GM18511 (cell line): ENCODE results near the gene MKRN2.
"Not testable (repeated sequence)": the region's sequence is repeated elsewhere in the genome, so short reads cannot be mapped to it uniquely, and the experiment has no call there.

Experiments used
- ATAC-seq: cut with Tn5 transposase; IDR thresholded peaks from one replicate; pipeline ENCODE4 v1.9.1; 2021; ENCODE audit warnings: mild to moderate bottlenecking, moderate library complexity; ENCODE audit not compliant: unreplicated experiment

Gene MKRN2

DNA sequence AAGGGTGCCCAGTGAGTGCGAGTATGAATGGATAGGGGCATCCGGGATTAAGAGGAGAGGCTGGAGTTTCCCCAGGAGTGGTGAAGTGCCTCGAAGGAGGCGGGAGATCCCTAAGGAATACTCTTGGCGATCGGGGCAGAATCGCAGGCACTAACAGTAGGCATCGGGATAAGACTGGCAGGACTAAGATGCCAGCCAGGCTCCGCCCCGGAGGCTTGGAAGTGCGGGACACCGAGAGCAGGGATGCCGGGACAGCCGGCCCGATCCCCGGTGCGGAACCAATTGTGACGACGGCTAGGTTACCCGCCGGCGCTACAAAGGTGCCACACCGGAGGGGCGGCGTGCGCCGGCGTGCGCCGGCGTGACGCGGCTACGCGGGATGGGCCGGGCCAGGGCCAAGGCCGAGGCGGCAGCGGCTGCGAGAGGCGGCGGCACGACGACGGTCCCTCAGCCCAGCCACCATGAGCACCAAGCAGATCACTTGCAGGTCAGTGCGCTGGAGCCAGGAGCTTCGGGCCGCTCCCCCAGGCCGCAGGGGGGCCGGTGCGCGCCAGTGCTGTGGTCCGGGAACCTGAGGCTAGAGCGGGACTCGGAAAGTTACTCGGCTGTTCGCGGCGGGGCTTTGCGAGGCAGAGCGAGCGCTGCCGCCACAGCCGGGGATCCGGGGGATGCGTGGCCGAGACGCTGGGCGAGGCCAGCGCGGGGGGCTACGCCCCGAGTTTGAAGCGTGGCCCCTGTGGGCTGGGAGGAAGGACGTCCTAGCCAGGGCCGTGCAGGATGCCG lies at the start of gene MKRN2:
TSS of gene MKRN2 (plus strand) at position 398 of the 783 bp plus-strand sequence. CDS start at position 462, 64 bp downstream.
- peak; percentile 85 for ATAC-seq

- no peak for ATAC-seq
Observed at GRCh38 chr3:12507591-12508281, 49.2 kb upstream of the MKRN2 start.

GRCh38 chr3:12508291-12508700 lies 48.6 kb upstream of the MKRN2 start:
- ATAC-seq: no peak

DNA sequence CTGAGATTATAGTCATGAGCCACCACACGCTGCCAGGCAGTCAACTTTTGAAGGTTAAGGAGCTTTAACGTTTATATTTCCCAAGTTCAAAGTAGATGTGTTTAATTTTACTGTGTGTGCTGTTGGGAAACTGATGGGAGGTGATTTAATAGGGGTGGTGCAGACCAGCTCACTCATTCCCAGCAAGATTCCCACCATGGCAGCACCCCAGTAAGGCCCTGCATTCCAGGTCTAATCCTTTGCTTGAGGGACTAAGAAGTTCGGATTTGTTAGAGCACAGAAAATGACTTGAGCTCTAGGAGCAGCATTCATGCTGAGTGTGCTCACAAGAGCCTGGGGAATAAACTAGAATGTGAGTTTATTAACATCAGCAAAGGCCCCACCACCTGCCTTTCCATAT lies 47.4 kb upstream of the MKRN2 start:
- ATAC-seq: no peak

GRCh38 chr3:12512534-12513118 lies 44.3 kb upstream of the MKRN2 start:
- no peak for ATAC-seq

DNA sequence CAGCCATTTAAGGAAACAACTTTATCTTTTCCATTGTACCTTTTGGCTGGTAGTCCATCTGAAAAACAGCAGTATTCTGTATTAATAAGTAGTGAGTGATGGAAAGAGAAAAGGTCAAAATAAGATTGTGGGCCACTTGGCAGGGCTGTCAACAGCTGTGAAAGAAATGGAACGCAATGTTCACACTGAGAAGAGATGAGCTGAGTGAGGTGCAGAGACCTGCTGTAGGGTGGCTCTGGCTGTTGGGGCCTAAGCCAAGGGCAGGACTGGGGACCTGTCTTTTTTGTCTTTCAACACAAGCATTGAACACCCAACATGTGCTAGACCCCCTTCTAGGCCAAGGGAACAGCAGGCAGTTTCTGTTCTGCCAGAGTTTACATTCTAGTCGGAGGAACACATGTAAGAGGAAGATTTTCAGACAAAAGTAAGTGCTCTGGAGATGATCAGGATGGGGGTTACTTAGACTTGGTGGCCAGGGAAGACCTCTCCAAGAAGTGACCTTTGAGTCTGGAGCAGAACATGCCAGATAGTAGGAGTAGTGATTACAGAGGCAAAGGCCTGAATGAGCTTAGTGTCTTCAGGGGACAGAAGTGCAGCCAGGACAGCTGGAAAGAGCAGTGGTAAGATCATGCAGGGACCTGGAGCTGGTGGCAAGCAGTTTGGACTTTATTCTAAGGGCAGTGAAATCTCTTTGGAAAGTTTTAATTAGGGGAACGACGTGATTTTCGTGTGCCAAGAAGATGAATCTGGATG lies 43.0 kb upstream of the MKRN2 start:
- ATAC-seq: no peak

GRCh38 chr3:12515631-12516030 lies 41.3 kb upstream of the MKRN2 start:
- no peak for ATAC-seq

DNA sequence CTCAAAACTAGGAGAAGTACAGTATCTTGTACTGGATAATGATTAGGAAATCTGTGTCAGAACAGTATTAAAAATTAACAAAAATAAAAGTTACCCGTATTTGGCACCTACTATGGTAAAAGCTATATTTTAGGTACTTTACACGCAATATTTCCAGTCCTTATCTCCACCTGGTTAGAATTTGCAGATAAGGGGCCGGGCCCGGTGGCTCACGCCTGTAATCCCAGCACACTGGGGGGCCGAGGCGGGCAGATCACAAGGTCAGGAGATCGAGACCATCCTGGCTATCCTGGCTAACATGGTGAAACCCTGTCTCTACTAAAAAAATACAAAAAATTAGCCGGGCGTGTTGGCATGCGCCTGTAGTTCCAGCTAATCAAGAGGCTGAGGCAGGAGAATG lies 40.0 kb upstream of the MKRN2 start:
- ATAC-seq: no peak

DNA sequence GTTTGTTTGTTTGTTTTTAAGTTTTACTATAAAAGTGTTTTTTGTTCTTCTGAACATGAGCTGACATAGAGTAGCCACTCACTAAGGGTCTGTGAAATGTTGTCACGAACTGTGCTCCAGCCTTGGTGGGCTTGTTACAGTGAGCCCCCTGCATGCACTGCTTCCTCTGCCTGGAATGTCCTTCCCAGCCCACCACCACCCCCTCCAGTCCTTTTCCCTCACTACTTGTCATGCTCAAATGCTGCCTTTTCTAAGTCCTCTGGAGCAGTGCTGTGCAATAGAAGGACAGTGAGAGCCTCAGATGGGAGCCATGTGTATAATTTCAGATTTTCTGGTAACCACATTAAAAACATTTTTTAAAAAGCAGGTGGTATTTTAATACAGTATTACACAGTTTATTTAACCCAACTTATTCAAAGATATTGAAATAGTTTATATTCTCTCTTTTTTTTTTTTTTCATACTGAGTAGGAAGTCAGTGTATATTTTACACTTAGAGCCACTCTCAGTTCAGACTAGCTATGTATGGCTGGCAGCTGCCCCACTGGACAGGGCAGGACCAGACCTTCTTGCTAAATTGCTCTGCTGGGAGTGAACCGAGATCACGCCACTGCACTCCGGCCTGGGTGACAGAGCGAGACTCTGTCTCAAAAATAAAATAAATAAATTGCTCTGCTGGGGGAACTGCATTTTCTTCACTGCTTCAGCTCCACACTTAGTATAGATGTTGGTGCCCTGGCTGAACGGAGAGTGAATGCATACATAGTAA lies 38.4 kb upstream of the MKRN2 start:
- no peak for ATAC-seq

DNA sequence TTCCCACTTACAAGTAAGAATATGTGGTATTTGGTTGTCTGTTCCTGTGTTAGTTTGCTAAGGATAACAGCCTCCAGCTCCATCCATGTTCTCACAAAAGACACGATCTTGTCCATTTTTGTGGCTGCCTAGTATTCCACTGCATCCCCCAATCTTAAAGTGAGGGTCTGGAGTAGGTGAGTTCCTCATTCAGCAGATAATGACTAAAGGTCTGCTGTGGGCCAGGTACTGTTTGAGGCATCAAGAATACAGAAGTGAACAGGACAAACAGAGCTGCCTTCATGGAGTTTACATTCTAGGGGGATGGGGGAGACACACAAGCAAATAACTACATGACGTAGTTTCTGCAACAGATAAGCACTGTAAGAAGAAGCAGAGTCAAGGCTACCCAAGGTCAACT lies 35.9 kb upstream of the MKRN2 start:
- ATAC-seq: no peak

DNA sequence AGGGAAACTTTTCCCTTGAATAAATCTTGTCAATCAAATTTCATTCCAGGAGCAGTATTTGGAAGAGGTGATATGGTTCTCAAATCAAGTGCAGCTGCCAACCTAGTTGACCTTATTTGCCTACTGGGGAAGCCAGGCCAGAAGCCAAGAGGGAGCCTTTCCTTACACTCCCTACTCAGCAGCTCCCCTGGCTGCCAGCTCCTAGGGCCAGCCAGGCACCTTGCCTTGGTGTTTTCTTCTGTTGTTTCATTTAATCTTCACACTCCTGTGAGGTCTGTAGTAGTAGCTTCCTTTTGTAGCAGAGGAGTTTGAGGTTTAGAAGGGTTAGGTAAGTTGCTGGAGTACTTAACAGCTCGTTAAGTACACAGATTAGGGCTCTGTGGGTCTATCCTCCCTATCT lies 34.2 kb upstream of the MKRN2 start:
- no peak for ATAC-seq

DNA sequence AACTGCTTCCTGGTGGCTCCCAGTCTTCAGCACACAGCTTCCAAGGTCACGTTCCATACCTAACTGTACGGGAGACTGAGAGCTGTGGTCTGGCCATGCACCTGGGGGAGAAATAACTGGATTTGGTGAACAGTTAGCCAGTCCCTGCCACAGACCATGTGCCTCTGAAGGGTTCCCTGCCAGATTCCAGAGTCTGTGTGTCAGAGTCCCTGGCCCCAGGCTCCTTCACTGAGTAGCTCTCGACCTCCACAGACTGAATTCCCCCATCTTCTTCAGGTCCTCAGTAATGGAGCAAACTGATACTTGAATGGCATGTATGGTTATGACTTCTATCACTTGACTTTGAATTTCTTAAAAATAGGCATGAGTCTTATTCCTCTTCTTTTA lies 29.1 kb upstream of the MKRN2 start:
- no peak for ATAC-seq

GRCh38 chr3:12532182-12532581 lies 24.7 kb upstream of the MKRN2 start:
- no peak for ATAC-seq

- no peak for ATAC-seq
Observed at GRCh38 chr3:12536423-12536822, 20.5 kb upstream of the MKRN2 start.

GRCh38 chr3:12541625-12542024 lies 15.3 kb upstream of the MKRN2 start:
- no peak for ATAC-seq

DNA sequence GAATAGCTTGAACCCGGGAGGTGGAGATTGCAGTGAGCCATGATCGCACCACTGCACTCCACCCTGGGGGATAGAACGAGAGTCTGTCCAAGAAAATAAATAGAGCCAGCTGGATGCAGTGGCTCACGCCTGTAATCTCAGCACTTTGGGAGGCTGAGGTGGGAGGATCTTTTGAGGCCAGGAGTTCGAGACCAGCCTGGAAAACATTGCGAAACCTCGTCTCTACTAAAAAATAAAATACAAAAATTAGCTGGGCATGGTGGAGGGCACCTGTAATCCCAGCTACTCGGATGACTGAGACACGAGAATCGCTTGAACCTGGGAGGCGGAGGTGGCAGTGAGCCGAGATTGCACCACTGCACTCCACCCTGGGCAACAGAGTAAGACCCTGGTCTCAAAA lies 13.4 kb upstream of the MKRN2 start:
- ATAC-seq: not testable (repeated sequence)

- ATAC-seq: no peak
Observed at GRCh38 chr3:12544652-12545472, 12.0 kb upstream of the MKRN2 start.

- ATAC-seq: no peak
Observed at GRCh38 chr3:12545473-12545791, 11.5 kb upstream of the MKRN2 start, which contains the start of gene MKRN2OS. Gene MKRN2OS (minus strand): TSS chr3:12545499. CDS start chr3:12545464, 35 bp downstream.

- no peak for ATAC-seq
Observed at GRCh38 chr3:12549971-12550760, 6.7 kb upstream of the MKRN2 start.
